Keratinocyte (primary cell): ENCODE results near the gene ZPBP. TPM values are rescaled to one million over a fixed set of nuclear protein-coding genes. Genes with fewer than 3 reads are reported as not detected.

Experiments used
- DNase-seq: peaks from one replicate; pipeline ENCODE4 v3.0.0-alpha.2; 2011; ENCODE audit warnings: low read depth, missing footprints, low spot score
- FAIRE-seq: peaks from 2 replicates; lab custom pipeline; 2011; peaks lifted over from hg19 to GRCh38; lab: Jason Lieb, UNC
- H2AFZ ChIP-seq: 2 replicates; pipeline ENCODE4 v1.6.0; 2012; ENCODE audit warnings: low read length, control low read depth, inconsistent platforms; ENCODE audit not compliant: control insufficient read depth
- H3K27ac ChIP-seq: 2 replicates; pipeline ENCODE4 v1.5.1; 2011; ENCODE audit warnings: low read length; ENCODE audit not compliant: control insufficient read depth, insufficient read depth
- H3K27me3 ChIP-seq: 3 replicates; pipeline ENCODE4 v1.6.0; 2011; ENCODE audit warnings: low read length; ENCODE audit not compliant: control insufficient read depth, insufficient read depth; ENCODE audit errors: extremely low read depth
- H3K36me3 ChIP-seq, 2 experiments: 2 replicates in 1 of 2; 3 replicates in 1 of 2; pipeline ENCODE4 v1.5.1; 2011; ENCODE audit warnings: low read length in 2 of 2, mild to moderate bottlenecking in 1 of 2; ENCODE audit not compliant: control insufficient read depth in 2 of 2, insufficient read depth in 2 of 2; ENCODE audit errors: extremely low read depth in 1 of 2
- H3K4me1 ChIP-seq: 3 replicates; pipeline ENCODE4 v1.5.1; 2011; ENCODE audit warnings: low read length; ENCODE audit not compliant: control insufficient read depth, insufficient read depth; ENCODE audit errors: extremely low read depth
- H3K4me2 ChIP-seq: 3 replicates; pipeline ENCODE4 v1.6.0; 2011; ENCODE audit warnings: low read depth, low read length; ENCODE audit not compliant: control insufficient read depth, insufficient read depth; ENCODE audit errors: extremely low read depth
- H3K4me3 ChIP-seq, 3 experiments: fragments of 200-600 bp in 1 of 3; sonication (generic) in 1 of 3; 2 replicates in 2 of 3; 3 replicates in 1 of 3; pipeline ENCODE4 v1.5.1; 2011 to 2016; ENCODE audit warnings: low read length in 3 of 3, mild to moderate bottlenecking in 3 of 3, control low read depth in 2 of 3, inconsistent platforms in 1 of 3, low read depth in 1 of 3, mixed read lengths in 1 of 3, mixed run types in 1 of 3, moderate library complexity in 1 of 3; ENCODE audit not compliant: control insufficient read depth in 2 of 3, insufficient read depth in 2 of 3; ENCODE audit errors: extremely low read depth in 1 of 3
- H3K79me2 ChIP-seq: 2 replicates; pipeline ENCODE4 v1.6.0; 2012; ENCODE audit warnings: low read length; ENCODE audit not compliant: control insufficient read depth, insufficient read depth
- H3K9ac ChIP-seq: 3 replicates; pipeline ENCODE4 v1.6.0; 2011; ENCODE audit warnings: low read length; ENCODE audit not compliant: control insufficient read depth, insufficient read depth; ENCODE audit errors: extremely low read depth
- H3K9me1 ChIP-seq: 3 replicates; pipeline ENCODE4 v1.6.0; 2011; ENCODE audit warnings: low read length; ENCODE audit not compliant: control insufficient read depth, insufficient read depth; ENCODE audit errors: extremely low read depth
- H3K9me3 ChIP-seq: 2 replicates; pipeline ENCODE4 v1.5.1; 2012; ENCODE audit warnings: low read depth, low read length; ENCODE audit not compliant: control insufficient read depth
- H4K20me1 ChIP-seq: 3 replicates; pipeline ENCODE4 v1.6.0; 2011; ENCODE audit warnings: low read length; ENCODE audit not compliant: control insufficient read depth, insufficient read depth; ENCODE audit errors: extremely low read depth
- EZH2 ChIP-seq: IDR thresholded peaks from one replicate; pipeline ENCODE4 v1.6.1; 2012; ENCODE audit warnings: inconsistent platforms, mild to moderate bottlenecking, low read length, moderate library complexity
- dilution Hi-C: fragments of 300-500 bp; cut with MboI; formaldehyde crosslinking; loops from one replicate; pipeline ENCODE4 v1.7.0; 2020; ENCODE audit warnings: low sequenced_read_pairs; ENCODE audit not compliant: extremely low pct_ligation_motif_present
- polyA plus RNA-seq, 5 experiments: library from polyadenylated mRNA; depleted of rRNA in 3 of 5; stranded (reverse) in 3 of 5; stranded (forward) in 1 of 5; unstranded in 1 of 5; fragments of >200 nt; gene quantifications; 1 replicate in 1 of 5; 2 replicates in 3 of 5; 3 replicates in 1 of 5; pipeline versions ENCODE4 v1.2.1 to v1.2.3, GENCODE V29; 2011 to 2012; ENCODE audit warnings: missing spikeins in 2 of 5, low read depth in 1 of 5, low replicate concordance in 1 of 5
- TF ChIP-seq, protein P1 (sequence below), 3 experiments: IDR thresholded peaks in 1 of 3; conservative IDR thresholded peaks in 1 of 3; optimal IDR thresholded peaks in 1 of 3; 2 replicates in 2 of 3; 3 replicates in 1 of 3; pipeline versions ENCODE3 to v1.5.1; 2011; ENCODE audit warnings: low read length in 3 of 3, mild to moderate bottlenecking in 3 of 3, moderate library complexity in 2 of 3, control low read depth in 1 of 3, inconsistent platforms in 1 of 3; ENCODE audit not compliant: insufficient read depth in 2 of 3; ENCODE audit errors: extremely low read depth in 1 of 3

ZPBP gene
- polyA plus RNA-seq, 1 donor (not counting 4 experiments of a cell fraction or from before 2014, with no cell fraction given): not detected

DNA sequence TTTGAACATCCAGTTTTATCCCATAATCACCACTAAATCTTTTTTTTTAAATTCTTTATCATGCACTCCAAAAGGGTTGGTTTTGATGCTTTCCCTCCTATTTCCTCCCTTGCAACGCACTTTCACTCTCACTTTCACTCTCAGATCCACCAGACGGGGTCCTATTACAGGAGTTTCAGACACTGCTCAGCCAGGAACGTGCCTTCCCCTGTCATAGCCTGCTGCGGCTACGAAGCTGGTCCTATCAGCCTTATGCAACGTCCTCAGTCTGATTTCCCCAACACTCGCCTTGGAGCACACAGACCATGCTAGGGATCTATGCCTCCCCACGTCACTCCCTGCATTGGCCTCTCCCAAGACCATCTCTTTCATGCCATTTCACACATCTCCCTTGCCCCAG lies 23.4 kb downstream of the ZPBP start:
- dilution Hi-C loops: no loop called here
- Histone ChIP-seq H3K27me3 (no peaks in the 10 kb centered on the region), H3K9ac (peak overlapping the region; percentile 1), H4K20me1 (no peaks in the 10 kb centered on the region), H3K9me3 (no peaks in the 10 kb centered on the region), H3K4me1 (peaks cover 13% of the 10 kb centered on the region), H3K9me1 (no peaks in the 10 kb centered on the region), H2AFZ (peak overlapping the region; percentile 86), H3K79me2 (no peaks in the 10 kb centered on the region), H3K27ac (no peak overlapping the region), H3K4me3 (peak overlapping the region; percentile 29 to 75 (median 68)), H3K36me3 (no peaks in the 10 kb centered on the region), H3K4me2 (peak overlapping the region; percentile 91)
- FAIRE-seq (no peak), DNase-seq (no peak)
- no peak for TF ChIP-seq EZH2
- TF ChIP-seq, protein P1, sequence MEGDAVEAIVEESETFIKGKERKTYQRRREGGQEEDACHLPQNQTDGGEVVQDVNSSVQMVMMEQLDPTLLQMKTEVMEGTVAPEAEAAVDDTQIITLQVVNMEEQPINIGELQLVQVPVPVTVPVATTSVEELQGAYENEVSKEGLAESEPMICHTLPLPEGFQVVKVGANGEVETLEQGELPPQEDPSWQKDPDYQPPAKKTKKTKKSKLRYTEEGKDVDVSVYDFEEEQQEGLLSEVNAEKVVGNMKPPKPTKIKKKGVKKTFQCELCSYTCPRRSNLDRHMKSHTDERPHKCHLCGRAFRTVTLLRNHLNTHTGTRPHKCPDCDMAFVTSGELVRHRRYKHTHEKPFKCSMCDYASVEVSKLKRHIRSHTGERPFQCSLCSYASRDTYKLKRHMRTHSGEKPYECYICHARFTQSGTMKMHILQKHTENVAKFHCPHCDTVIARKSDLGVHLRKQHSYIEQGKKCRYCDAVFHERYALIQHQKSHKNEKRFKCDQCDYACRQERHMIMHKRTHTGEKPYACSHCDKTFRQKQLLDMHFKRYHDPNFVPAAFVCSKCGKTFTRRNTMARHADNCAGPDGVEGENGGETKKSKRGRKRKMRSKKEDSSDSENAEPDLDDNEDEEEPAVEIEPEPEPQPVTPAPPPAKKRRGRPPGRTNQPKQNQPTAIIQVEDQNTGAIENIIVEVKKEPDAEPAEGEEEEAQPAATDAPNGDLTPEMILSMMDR (optimal IDR thresholded peaks at IDR 0.05 in 1 of 3, IDR thresholded peaks at IDR 0.05 in 1 of 3, conservative IDR thresholded peaks at IDR 0.05 in 1 of 3; ENCODE audit: extremely low read depth in 1 of 3, insufficient read depth in 2 of 3, low read length in 3 of 3): no peak

DNA sequence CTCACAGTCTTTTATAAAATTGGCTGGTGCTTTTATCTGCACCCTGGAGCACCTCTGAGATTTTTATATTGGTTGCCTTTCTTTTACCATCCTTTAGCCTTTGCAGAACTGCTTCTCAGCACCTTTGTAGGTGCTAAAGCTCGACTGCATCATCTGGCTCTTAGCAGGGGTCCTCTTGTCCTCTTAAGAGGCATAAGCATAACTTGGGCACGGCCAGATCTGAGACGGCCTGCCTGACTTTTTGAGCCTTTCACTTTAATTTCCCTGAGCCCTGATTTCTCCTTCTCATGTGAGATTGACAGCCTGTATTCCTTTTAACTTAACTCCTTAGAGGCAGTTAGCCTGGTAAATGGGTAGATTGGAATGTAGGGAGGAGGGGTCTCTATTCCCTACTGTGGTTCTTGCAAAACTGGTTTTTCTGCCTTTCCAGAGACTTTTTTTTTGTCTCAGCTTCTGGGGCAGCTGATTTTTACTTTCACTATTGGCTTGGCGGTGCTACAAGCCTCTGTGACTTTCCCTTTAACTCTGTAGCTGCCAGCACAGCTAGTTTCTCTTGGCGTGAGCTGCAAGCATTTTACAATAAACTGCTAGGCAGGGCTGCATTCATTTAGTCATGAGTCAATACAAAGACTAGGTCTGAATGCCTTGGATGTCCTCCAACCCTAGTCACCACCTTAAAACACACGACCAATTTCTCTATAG lies 24.0 kb downstream of the ZPBP start:
- peak overlapping the region; percentile 29 to 75 (median 68) for H3K4me3 ChIP-seq
- peak overlapping the region; percentile 19 for H3K27ac ChIP-seq
- no peaks in the 10 kb centered on the region for H3K36me3 ChIP-seq
- H3K4me2 ChIP-seq: peak overlapping the region; percentile 91
- peak overlapping the region; percentile 86 for H2AFZ ChIP-seq
- H3K9me1 ChIP-seq: no peaks in the 10 kb centered on the region
- no peaks in the 10 kb centered on the region for H3K79me2 ChIP-seq
- H3K4me1 ChIP-seq: peaks cover 13% of the 10 kb centered on the region
- peak; percentile 77 for FAIRE-seq
- no peaks in the 10 kb centered on the region for H3K9me3 ChIP-seq
- H3K9ac ChIP-seq: peak overlapping the region; percentile 34
- no peaks in the 10 kb centered on the region for H4K20me1 ChIP-seq
- TF ChIP-seq EZH2: no peak
- TF ChIP-seq, protein P1 (optimal IDR thresholded peaks at IDR 0.05 in 1 of 3, IDR thresholded peaks at IDR 0.05 in 1 of 3, conservative IDR thresholded peaks at IDR 0.05 in 1 of 3; ENCODE audit: extremely low read depth in 1 of 3, insufficient read depth in 2 of 3, low read length in 3 of 3): no peak
- peak; percentile 7 for DNase-seq
- no peaks in the 10 kb centered on the region for H3K27me3 ChIP-seq
- dilution Hi-C loops: no loop called here
